ENCODE results near the gene PCDHGC3. TPM values are rescaled to one million over a fixed set of nuclear protein-coding genes. Genes with fewer than 3 reads are reported as not detected.

The PCDHGC3 gene
- total and polyA plus RNA-seq, 9 of the 15 experiments (the other 6 are each of a cell fraction or from before 2014, with no cell fraction given) = 0.07 TPM; not detected in 8

DNA sequence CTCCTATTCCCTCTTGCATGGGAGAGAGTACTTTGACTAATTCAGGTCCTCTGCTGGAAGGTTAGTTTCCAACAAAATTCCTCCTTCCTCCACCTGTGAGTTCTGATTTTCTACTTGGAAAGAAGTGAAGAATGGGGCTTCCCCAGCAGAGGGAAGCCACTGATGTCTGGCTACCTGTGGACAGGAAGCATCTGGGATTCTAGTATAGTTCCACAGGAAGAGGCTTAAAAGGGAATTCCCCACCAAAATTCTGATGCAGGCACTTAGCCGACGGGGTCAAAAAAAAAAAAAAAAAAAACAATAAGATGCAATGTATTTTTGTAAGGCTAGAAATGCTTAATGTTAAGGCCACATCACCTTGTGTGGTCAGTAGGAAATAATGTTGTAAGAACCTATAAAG, 46.5 kb downstream of the PCDHGC3 start (continued):
- TF ChIP-seq, protein P1, sequence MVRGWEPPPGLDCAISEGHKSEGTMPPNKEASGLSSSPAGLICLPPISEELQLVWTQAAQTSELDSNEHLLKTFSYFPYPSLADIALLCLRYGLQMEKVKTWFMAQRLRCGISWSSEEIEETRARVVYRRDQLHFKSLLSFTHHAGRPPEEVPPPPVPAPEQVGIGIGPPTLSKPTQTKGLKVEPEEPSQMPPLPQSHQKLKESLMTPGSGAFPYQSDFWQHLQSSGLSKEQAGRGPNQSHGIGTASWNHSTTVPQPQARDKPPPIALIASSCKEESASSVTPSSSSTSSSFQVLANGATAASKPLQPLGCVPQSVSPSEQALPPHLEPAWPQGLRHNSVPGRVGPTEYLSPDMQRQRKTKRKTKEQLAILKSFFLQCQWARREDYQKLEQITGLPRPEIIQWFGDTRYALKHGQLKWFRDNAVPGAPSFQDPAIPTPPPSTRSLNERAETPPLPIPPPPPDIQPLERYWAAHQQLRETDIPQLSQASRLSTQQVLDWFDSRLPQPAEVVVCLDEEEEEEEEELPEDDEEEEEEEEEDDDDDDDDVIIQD (CRISPR knock-in tag; IDR thresholded peaks at IDR 0.05) = no peak
- TF ChIP-seq SUPT5H (IDR thresholded peaks at IDR 0.05) (no peak), ZNF263 (CRISPR knock-in tag; IDR thresholded peaks at IDR 0.05; ENCODE audit: borderline replicate concordance) (no peak), CBFA2T3 (IDR thresholded peaks at IDR 0.05) (no peak), ZNF764 (CRISPR knock-in tag; IDR thresholded peaks at IDR 0.05; ENCODE audit: low read depth) (no peak), ZZZ3 (IDR thresholded peaks at IDR 0.05) (no peak), GTF2A2 (tag; IDR thresholded peaks at IDR 0.05) (no peak), PATZ1 (CRISPR knock-in tag; IDR thresholded peaks at IDR 0.05; ENCODE audit: borderline replicate concordance) (no peak), PHB (CRISPR knock-in tag; IDR thresholded peaks at IDR 0.05) (no peak), PURB (CRISPR knock-in tag; IDR thresholded peaks at IDR 0.05; ENCODE audit: low read depth) (no peak), ZNF586 (CRISPR knock-in tag; conservative IDR thresholded peaks at IDR 0.05) (no peak)
- TF ChIP-seq, protein P2, sequence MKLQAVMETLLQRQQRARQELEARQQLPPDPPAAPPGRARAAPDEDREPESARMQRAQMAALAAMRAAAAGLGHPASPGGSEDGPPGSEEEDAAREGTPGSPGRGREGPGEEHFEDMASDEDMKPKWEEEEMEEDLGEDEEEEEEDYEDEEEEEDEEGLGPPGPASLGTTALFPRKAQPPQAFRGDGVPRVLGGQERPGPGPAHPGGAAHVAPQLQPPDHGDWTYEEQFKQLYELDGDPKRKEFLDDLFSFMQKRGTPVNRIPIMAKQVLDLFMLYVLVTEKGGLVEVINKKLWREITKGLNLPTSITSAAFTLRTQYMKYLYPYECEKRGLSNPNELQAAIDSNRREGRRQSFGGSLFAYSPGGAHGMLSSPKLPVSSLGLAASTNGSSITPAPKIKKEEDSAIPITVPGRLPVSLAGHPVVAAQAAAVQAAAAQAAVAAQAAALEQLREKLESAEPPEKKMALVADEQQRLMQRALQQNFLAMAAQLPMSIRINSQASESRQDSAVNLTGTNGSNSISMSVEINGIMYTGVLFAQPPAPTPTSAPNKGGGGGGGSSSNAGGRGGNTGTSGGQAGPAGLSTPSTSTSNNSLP (IDR thresholded peaks at IDR 0.05; ENCODE audit: borderline replicate concordance, low read depth, low read length) = no peak
